Fibroblast of skin of back (primary cell): ENCODE measurements around the gene SOX8.
A peak's percentile ranks its signal among the peaks of the same experiment; 100 is the strongest.
"Not testable (repeated sequence)": the region's sequence is repeated elsewhere in the genome, so short reads cannot be mapped to it uniquely, and the experiment has no call there.

Experiments used
- DNase-seq: peaks from one replicate; pipeline ENCODE4 v3.0.0-alpha.2; 2013

SOX8 gene

DNA sequence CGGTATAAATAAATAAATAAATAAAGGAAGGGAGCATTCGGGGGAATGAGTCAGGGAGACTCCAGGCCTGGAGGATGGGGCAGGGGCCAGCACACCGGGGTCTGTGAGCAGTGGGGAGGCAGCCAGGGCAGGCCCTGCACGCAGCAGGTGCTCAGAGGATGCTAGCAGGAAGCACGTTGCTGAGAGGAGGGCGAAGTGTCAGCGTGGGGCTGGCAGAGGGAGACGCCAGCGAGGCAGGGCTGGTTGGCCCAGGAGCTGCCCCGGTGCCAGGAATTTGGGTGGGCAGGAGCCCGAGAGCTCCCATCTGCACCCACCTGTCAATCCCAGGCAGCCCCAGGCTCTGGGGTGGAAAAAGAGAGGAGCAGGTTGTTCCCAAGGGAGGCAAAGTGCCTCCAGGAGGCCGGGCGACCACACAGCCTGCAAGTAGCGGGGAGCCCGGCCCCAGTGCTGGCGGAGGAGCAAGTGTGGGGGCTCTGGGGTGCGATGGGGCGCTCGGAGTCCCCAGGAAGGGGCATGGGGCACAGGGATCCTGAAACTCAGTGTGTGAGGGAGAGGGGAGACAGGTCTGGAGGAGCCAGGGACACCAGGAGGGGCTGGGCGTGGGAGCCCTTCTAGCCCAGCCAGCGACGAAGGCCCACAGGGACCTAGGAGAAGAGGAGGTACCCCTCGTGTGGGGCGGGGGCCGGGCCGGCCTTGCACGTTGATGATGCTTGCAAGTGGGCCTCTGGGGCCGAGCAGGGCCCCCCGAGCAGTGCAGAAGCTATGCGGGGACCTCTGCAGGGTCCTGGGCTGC is 28.0 kb downstream of the SOX8 start:
- no peak for DNase-seq

DNA sequence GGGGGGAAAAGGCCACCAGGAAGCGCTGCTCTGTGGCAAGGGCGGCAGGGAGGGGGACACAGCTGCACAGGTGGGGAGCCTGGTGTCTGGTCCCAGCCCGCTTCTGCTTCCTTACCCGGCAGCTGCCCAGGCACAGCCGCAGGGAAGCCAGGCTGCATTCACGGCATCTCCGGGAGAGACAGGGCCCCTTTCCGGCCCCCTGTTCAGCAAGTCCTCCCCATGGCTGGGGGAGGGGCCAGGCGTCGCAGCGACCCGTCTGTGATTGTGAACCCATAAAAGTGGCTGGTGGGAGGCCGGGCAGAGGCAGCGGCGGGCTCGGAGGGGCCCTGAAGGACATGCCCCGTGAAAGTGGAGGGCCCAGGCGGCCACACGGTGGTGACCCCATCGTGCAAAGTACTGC is 28.7 kb downstream of the SOX8 start:
- DNase-seq = no peak

DNA sequence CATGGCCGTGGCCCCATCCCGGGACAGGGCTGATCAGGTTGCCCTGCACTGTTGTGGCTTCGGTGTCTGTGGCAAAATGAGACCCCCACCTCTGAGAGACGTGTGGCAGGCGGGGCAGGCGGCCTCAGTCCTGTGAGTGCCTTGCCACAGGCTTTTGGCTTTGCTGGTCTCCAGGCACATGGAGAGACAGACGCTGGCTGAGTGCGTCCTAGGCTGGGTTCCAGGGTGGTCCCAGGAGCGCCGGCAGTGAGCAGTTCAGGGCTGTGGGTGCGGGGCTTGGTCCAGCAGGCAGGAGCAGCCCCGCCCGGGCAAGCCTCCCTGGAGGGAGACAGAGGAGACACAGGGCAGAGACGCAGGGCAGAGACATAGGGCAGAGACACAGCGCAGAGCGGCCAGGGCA is 29.2 kb downstream of the SOX8 start:
- no peak for DNase-seq

DNA sequence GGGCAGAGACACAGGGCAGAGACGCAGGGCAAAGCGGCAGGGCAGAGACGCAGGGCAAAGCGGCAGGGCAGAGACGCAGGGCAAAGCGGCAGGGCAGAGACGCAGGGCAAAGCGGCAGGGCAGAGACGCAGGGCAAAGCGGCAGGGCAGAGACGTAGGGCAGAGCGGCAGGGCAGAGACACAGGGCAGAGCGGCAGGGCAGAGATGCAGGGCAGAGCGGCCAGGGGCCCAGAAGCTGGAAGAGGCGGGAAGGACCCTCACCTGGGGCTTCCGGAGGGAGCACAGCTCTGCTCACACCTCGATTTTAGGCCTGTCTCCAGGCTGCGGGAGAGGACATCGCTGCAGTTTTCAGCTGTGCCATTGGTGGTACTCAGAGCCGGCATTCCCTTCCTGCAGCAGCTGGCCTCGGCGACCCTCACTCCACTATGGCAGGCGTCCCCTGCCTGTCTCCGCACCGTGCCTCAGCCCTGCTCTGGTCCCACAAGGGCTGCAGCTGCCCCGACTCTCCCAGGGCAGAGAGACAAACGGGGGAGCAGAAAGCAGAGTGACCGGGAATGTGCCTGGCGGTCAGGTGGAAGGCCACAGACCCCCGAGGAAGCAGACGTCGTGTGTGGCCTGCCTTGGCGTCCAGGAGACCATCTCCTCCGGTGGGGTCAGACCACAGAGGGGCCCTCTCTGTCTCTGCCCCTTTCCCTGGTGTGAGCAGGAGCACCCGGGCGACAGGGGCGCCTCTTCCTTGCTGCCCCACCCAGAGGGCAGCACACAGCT is 29.9 kb downstream of the SOX8 start:
- no peak for DNase-seq

DNA sequence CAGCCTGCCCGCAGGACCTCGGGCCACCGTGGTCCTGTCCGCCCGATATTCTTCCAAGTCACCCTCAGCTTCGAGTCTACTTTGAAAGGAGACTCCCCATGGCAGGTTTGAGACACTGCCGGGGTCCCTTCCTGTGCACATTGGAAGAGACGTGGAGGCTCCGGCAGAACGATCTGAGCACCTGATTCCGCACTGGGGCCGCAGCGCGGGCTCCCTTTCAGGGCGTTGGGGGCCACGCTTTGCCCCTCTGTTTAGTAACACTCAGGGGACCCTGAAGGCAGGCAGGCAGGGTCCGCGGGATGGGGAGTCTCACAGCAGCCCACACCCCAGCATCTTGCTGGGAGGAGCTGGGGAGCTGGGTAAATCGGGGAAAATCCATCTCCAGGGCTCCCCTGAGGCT is 30.6 kb downstream of the SOX8 start:
- DNase-seq = no peak

DNA sequence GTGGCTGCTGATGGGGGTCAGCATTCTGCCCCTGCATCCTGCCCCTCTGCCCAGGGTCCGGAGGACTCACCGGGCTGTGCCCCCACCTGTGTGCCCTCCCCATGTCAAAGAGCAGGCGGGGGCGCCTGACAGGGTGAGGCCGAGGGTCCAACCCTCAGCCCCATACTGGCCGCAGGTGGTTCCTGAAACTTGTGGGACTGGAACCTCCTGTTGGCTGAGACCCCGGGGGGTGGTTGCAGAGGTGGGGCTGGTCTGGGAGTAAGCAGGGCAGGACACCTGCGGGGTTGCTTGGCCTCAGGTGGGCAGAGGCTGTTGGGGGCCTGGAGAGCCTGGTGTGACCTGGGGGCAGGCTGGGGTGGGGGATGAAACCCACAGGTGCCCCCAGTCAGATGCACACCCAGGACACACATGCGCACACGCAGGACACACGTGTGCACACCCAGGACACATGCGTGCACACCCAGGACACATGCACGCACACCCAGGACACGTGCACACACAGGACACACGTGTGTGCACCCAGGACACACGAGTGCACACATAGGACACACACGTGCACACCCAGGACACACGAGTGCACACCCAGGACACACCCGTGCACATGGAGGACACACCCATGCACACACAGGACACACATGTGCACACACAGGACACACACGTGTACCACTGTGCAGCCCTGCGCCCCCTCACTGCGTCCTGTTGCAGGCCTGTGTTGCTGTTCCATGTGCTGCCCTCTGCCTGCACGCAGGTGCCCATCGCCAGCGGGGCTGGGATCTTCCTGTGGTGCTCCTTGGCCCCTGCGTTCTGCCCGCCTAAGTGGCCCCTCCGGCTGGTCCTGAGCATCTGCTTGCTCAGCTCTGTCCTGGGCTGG is 31.4 kb downstream of the SOX8 start:
- no peak for DNase-seq

DNA sequence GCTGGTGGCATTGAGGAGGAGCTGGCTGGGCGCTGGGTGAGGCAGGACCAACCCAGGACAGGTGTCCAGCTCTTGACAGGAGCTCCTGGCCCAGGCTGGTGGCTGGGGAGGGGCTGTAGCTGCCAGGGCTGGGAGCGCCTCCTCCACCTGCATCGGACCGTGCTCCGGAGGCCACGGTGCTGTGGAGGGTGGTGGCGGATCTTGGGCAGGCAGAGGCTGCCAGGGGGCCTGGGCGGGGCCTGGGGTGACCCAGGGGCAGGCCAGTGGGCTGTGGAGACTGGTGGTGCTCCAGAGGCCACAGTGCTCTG is 32.0 kb downstream of the SOX8 start:
- no peak for DNase-seq

DNA sequence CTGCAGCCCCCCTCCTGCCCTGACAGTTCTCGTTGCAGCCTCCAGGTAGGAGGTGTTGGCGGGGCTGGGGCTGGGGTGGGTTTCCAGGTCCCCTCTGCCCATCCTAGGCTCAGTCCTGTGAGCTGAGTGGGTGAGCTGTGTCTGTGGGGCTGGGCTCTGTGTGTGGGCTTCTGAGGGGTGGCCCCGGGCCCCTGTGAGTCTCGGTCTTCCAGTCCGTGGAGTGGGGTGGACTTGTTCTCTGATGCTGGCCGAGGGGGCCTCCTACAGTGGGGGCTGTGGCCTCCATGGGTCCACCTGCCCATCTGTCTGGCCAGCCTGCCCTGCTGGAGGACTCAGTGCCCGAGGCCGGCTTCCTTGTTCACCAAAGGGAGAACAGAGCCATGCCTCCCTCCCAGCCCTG is 32.7 kb downstream of the SOX8 start:
- no peak for DNase-seq

DNA sequence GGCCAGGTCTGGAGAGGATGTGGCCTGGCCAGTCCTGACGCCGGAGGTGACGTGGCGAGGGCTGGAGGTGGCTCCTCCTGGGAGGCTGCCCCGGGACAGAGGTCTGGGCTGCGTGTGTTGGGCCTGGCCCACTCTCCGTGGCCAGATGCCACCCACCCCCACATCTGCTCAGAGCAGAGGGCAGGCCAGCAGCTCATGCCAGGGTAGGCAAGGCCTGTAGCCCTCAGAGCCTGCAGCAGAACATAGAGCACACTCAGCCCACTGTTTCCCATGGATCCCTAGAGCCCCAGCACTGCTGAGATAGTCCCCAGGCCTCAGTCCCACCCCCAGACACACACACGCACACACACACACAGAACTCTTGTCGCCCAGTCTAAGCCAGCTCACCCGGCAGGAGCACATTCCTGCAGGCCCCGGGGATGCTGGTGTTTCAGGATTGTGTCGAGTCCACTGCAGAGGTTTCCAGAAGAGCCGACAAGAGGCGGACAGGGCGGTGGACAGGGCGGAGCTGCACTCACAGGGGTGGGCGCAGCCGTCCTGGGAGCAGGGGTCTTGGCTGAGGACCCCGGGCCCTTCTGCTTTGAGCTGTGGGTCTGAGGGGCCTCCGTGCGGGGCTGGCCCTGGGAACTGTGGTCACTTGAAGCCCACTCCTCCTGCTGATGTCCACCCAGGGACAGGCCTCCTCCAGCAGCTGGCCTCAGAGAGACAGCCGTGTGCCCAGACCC is 33.4 kb downstream of the SOX8 start:
- DNase-seq = peak; percentile 51

DNA sequence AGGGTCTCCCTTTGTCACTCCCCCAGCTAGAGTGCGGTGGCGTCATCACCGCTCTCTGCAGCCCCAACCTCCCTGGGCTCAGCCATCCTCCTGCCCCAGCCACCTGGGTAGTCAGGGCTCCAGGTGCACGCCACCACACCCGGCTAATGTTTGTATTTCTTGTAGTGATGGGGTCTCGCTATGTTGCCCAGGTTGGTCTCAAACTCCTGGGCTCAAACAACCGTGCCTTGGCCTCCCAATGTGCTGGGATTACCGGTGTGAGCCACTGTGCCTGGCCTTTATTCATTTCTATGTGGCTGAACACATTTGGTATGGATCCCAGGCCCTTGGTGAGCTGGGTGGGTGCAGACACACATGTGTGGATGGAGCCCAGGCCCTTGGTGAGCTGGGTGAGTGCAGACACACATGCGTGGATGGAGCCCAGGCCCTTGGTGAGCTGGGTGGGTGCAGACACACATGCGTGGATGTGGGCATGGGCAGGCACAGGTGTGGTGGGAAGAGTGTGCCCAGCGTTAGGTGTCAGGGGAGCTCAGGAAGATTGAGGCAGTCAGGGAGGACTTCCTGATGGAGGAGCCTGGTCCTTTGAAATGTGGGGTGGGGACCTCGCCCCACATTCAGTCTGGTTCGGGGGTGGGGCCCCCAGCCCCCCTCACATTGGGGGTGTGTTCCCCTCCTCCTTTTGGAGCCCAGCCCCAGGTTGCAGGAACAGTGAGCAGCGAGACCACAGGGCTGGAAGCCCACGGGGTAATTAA is 37.1 kb downstream of the SOX8 start:
- no peak for DNase-seq

DNA sequence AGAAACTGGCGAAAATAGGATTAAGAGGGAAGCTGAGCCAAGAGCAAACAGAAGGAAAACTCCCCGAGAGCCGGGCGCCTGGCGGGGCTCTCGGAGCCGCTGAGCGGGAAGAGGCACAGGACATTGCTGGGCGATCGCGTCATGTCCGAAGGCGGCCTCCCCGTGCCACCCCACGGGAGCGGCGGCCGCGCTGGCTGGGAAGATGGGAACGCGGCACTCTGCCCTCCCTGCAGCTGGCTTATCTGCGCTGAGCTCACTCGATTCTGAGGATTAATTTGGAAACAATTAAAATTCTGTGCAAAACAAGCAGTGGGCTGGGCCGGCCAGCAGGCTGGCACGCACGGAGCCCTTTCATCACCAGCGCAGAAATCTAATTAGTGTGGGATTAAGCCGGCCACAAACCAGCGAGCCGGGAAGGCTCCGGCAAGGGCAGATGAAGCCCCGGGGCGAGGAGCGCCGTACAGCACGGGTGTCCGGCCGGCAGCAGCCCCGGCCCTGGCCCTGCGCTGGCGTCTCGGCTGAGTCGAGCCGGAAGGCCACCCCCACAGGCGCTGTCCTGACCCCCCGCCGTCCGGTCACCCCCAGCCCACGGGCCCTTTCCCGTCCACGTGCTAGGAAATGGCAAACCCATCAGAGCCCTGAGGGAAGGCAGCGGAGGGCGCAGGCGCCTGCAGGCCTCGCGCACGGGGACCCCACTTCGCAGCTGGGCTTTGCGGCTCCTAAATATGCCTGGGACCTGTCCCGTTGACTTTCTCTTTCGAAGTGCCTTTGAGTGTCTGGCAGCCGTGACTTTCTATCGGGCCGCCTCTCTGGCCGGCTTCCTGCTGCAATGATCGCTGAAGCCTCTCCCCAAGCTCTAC is 37.9 kb downstream of the SOX8 start:
- DNase-seq = peak; percentile 75

DNA sequence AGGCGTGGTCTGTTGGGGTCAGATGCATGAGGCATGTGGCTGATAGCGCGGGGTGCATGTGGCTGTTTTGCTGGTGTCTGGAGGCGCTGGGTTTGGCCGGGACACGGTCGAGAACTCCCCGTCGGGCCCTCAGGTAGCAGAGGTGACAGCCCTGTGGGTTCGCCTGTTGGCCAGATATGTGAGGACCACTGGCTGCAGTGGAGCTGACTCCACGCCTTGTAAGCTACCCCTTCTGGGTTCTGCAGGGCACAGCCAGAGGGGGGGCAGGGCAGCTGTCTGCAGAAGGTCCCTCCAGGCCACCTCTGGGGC is 38.5 kb downstream of the SOX8 start:
- no peak for DNase-seq

DNA sequence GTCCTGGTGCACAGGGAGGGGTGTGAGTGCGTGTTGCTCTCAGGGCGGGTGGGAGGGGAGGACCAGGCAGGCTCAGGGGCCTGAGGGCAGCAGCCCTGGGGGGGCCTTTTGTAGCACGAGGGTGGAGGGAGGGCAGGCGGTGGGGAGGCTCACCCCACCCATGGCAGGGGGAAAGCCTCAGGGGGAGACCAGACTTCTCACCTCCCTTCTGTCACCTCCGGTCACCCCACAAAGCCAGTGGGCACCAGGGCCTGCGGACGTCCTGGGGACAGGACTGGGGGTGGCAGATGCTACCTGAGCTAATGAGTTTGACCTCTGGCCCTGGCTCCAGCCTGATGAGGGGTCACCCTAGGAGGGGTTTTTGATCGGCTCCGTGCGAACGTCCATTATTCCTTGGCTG is 39.0 kb downstream of the SOX8 start:
- DNase-seq = no peak

DNA sequence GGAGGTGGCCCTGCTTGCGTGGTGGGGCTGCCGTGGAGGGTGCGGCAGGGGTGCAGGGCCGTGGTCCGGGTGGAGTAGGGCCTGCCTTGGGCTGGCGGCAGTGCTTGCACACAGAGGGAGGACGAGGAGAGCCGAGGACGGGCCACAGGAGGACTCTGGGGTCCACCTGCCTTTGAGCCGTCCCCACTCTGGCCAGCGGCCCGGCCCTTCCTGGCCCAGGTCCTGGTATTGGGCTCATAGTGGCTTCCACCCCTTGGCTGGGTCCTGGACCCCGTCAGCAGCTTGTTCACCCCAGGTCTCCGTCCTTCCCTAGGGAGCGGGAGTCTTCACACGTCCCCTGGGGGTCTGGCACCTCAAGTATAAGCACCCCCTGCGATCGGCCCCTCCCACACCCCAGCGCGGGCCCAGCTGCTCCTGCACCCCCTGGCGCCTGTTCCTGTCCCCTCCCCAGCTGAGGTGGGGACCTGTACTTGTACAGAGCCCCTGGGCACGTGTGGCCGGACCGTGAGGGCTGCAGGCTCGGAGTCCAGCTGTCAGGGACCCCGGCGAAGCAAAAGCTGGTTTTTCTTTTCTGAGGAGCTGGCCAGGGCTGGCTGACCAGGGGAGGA is 40.1 kb downstream of the SOX8 start:
- DNase-seq = no peak

DNA sequence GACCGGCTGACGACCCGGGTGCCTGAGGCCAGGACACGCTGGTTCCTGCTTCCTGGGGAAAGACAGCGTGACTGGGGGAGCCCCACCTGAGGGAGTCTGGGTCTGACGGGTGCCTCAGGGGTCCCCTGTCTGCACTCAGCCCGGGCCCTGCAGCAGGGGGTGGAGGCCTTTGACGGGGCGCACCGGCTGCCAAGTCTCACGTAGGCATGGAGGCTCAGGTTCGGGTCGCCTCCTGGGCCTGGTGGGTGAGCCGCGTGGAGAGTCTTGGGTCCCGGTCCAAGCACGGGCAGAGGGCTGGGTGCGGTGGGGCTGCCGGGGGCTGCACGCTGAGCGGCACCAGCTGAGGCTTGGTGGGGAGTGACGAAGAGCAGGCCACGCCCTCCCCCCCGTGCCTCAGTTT is 40.9 kb downstream of the SOX8 start:
- DNase-seq = no peak

DNA sequence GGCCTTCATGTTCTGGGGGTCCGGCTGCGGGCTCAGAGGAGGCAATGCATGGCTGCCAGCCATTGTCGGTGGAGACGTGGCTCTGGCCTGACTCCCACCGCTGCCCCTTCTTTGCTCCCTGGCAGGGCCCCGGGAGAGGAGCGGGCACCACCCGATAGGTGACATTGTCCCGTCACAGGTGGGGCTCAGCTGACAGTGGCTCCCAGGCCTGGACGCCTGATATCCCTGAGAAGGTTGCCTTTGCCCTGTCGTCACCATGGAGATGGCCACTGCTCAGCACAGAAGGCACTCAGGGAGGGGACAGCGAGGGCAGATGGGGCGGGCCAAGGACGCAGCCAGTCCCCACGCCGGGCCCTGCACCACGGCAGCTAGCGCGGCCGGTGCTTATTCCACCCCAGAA is 42.6 kb downstream of the SOX8 start:
- no peak for DNase-seq

DNA sequence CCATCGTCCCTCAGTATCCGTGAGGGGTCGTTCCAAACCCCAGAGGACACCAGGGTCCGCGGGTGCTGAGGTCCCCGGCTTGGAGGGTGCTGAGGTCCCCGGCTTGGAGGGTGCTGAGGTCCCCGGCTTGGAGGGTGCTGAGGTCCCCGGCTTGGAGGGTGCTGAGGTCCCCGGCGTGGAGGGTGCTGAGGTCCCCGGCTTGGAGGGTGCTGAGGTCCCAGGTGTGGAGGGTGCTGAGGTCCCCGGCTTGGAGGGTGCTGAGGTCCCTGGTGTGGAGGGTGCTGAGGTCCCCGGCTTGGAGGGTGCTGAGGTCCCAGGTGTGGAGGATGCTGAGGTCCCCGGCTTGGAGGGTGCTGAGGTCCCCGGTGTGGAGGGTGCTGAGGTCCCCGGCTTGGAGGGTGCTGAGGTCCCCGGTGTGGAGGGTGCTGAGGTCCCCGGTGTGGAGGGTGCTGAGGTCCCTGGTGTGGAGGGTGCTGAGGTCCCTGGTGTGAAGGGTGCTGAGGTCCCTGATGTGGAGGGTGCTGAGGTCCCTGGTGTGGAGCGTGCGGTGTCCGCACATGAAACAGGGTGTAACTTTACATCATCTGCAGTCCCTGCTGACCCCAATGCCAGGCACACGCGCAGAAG is 43.7 kb downstream of the SOX8 start:
- DNase-seq = not testable (repeated sequence)

DNA sequence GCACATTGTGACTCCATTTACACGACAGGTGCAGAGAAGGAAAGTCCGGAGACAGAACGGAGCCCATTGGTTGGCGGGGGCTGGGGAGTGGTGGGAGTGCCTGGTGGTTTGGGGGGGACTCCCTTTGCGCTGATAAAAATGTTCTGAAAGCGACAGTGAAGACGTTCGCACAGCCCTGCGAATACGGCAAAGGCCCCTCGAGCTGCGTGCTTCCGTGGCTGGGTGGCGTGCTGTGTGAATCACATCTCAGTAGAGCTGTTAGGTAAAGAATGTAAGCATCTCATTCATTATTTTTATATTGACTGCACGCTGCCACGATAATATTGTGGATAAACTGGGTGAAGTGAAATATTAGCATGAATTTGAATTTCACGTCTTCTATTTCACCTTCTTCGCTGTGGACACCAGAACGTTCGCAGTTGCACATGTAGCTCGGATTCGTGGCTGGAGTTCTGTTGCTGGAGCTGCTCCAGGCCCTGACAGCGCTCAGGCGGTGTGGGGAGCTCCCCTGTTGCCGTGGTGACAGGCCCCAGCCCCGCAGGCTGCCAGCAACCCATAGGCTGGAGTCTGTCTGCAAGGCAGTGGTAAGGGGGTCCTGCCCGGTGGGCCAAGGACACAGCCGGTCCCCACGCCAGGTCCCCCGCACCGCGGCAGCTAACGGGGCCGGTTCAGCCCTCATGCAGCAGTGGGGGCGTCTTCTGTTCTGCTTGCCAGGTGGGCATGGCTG is 44.6 kb downstream of the SOX8 start:
- no peak for DNase-seq

DNA sequence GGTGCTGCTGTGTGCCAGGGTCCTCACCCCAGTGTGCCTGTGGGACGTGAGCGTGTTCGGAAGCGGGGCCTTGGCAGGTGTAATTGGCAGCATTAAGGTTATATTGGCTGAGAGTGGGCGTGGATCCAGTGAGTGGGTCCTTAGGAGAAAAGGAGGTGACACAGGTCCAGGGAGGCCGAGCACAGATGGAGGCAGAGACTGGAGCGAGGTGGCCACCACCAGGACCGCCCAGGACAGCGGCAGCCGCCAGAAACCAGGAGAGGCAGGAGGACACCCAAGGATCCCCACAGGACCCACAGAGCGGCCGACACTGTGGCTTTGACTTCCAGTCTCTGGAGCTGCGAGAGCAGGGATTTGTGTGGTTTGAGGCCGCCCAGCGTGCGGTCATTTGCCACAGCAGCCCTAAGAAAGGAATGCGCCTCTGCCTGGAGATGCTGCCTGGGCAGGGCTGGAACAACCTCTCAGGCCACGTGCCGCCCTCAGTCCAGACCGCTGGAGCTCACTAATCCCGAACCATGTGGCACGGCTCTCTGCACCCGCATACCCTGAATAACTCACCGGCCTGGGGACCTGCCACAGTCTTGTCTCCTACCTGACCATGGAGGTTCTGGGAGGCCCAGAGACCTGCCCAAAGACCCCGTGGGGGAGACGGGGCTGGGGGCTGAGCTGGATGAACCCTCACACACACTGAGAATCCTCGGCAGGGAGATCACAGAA is 45.4 kb downstream of the SOX8 start:
- DNase-seq = no peak
